UCSD-AML1 (cell line): Measurements from ENCODE around the gene PDE4B.

Source experiments
- DNase-seq: peaks from one replicate; lab custom pipeline; 2025; ENCODE audit not compliant: unreplicated experiment; lab: John Stamatoyannopoulos, UW

The PDE4B gene

GRCh38 chr1:65792669-65793358 lies at the start of gene PDE4B:
Gene PDE4B (plus strand): TSS chr1:65792895.
- DNase-seq: no peak

- DNase-seq: no peak
Measured at GRCh38 chr1:65744731-65745130, 48.0 kb upstream of the PDE4B start.

GRCh38 chr1:65751961-65752360 lies 40.7 kb upstream of the PDE4B start:
- DNase-seq: no peak

GRCh38 chr1:65756616-65757015 lies 36.1 kb upstream of the PDE4B start:
- no peak for DNase-seq

- DNase-seq: no peak
Measured at GRCh38 chr1:65757531-65757930, 35.2 kb upstream of the PDE4B start.

- DNase-seq: no peak
Measured at GRCh38 chr1:65758128-65758527, 34.6 kb upstream of the PDE4B start.

- DNase-seq: no peak
Measured at GRCh38 chr1:65759516-65759915, 33.2 kb upstream of the PDE4B start.

GRCh38 chr1:65762081-65762862 lies 30.4 kb upstream of the PDE4B start:
- DNase-seq: no peak

GRCh38 chr1:65764052-65764451 lies 28.6 kb upstream of the PDE4B start:
- DNase-seq: no peak

GRCh38 chr1:65765631-65766030 lies 27.1 kb upstream of the PDE4B start:
- no peak for DNase-seq

GRCh38 chr1:65769636-65770035 lies 23.1 kb upstream of the PDE4B start:
- DNase-seq: no peak

GRCh38 chr1:65772607-65773006 lies 20.1 kb upstream of the PDE4B start:
- DNase-seq: no peak

- no peak for DNase-seq
Measured at GRCh38 chr1:65773391-65774123, 19.1 kb upstream of the PDE4B start.

GRCh38 chr1:65788762-65789161 lies 3.9 kb upstream of the PDE4B start:
- DNase-seq: no peak

GRCh38 chr1:65791396-65791795 lies 1.3 kb upstream of the PDE4B start:
- no peak for DNase-seq

GRCh38 chr1:65791801-65792668 lies 660 bp upstream of the PDE4B start:
- no peak for DNase-seq

- no peak for DNase-seq
Measured at GRCh38 chr1:65793359-65793732, 651 bp downstream of the PDE4B start.

- DNase-seq: no peak
Measured at GRCh38 chr1:65795311-65795710, 2.6 kb downstream of the PDE4B start.

GRCh38 chr1:65799601-65800000 lies 6.9 kb downstream of the PDE4B start:
- DNase-seq: no peak

GRCh38 chr1:65804584-65804983 lies 11.9 kb downstream of the PDE4B start:
- DNase-seq: no peak

- no peak for DNase-seq
Measured at GRCh38 chr1:65812065-65812464, 19.4 kb downstream of the PDE4B start.
